Measurements from ENCODE around the gene ANKS1B. TPM values are rescaled to one million over a fixed set of nuclear protein-coding genes. Genes with fewer than 3 reads are reported as not detected.

Gene ANKS1B
- total and polyA plus RNA-seq, 4 experiments from 2014 or later: 0.28 to 0.55 TPM; not detected in 2

DNA sequence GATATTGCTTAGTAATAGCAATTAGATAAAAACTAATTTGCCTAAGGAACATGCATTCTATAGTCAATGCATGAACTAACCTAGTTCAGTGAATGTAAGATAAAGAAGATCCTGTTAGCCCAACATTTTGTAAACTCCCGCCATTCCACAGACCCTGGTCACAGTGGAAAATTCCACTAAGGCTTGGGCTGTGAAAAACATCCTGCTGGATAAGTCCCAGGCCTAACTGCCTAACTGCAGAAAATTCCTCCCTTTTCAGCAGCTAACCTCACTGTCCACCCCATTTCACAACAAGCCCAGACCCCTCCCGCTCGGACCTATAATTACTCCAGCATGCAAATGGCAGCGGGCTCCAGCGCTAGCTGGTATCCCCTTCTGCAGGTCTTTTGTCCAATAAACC is 435.1 kb downstream of the ANKS1B start:
- no peaks in the 10 kb centered on the region for H3K36me3 ChIP-seq (ENCODE audit: insufficient read depth, low read length)
- no peaks in the 10 kb centered on the region for H3K27me3 Mint-ChIP-seq
- no peaks in the 10 kb centered on the region for H3K27me3 ChIP-seq (ENCODE audit: insufficient read depth, low read length)
- no peak overlapping the region for H3K4me3 ChIP-seq (ENCODE audit: low read length in 2 of 2)
- no peaks in the 10 kb centered on the region for H3K4me1 ChIP-seq (ENCODE audit: insufficient read depth, low read length)
- POLR2A ChIA-PET (ENCODE audit: partially characterized antibody): no interaction called here
- H3K9me3 Mint-ChIP-seq: peaks cover 0 to 10% (median 2%) of the 10 kb centered on the region in 8 donors
- peaks cover 0 to 3% of the 10 kb centered on the region in 2 donors for H3K9me3 ChIP-seq (ENCODE audit: control insufficient read depth in 1 of 2, low read length in 2 of 2)
- H3K27ac ChIP-seq (ENCODE audit: low read depth, low read length): no peak overlapping the region
- intact Hi-C loops (cut with micrococcal nuclease): no loop called here
- no peak overlapping the region for H3K27ac Mint-ChIP-seq
- no peak overlapping the region for H3K4me3 Mint-ChIP-seq
- H3K4me1 Mint-ChIP-seq: no peaks in the 10 kb centered on the region
- H3K36me3 Mint-ChIP-seq: no peaks in the 10 kb centered on the region
- no peak for DNase-seq
- CTCF ChIA-PET (ENCODE audit: partially characterized antibody): no interaction called here

- CTCF ChIA-PET (ENCODE audit: partially characterized antibody): no interaction called here
- Mint-ChIP-seq H3K27me3 (no peaks in the 10 kb centered on the region), H3K9me3 (peaks cover 0 to 10% (median 2%) of the 10 kb centered on the region in 8 donors), H3K4me1 (no peaks in the 10 kb centered on the region), H3K36me3 (no peaks in the 10 kb centered on the region), H3K27ac (no peak overlapping the region), H3K4me3 (no peak overlapping the region)
- H3K9me3 ChIP-seq (ENCODE audit: control insufficient read depth in 1 of 2, low read length in 2 of 2): peaks cover 0 to 3% of the 10 kb centered on the region in 2 donors
- H3K36me3 ChIP-seq (ENCODE audit: insufficient read depth, low read length): no peaks in the 10 kb centered on the region
- H3K4me1 ChIP-seq (ENCODE audit: insufficient read depth, low read length): no peaks in the 10 kb centered on the region
- no peaks in the 10 kb centered on the region for H3K27me3 ChIP-seq (ENCODE audit: insufficient read depth, low read length)
- intact Hi-C loops (cut with micrococcal nuclease): no loop called here
- H3K4me3 ChIP-seq (ENCODE audit: low read length in 2 of 2): no peak overlapping the region
- DNase-seq: no peak
- POLR2A ChIA-PET (ENCODE audit: partially characterized antibody): no interaction called here
- no peak overlapping the region for H3K27ac ChIP-seq (ENCODE audit: low read depth, low read length)
Measured at GRCh38 chr12:99549196-99549595, 435.5 kb downstream of the ANKS1B start.

DNA sequence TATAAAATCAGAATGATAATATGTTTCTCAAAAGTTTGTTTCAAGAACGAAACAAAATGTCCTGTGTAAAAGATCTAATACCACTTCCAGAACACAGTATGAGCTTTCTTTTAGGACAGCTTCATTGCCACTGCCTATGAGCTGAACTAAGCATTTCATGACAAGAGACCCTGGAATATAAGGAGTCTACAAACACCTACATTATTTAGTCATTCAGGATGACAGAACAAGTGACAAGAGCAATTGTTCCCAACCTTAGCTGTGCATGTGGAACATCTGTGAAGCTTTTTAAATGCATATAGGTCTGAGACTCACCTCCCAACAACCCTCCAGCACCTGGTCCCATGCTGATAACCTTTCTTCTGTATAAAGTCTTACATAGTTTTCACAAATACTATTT is 440.3 kb downstream of the ANKS1B start:
- H3K4me3 Mint-ChIP-seq: no peak overlapping the region
- Histone ChIP-seq H3K27ac (ENCODE audit: low read depth, low read length) (no peak overlapping the region), H3K9me3 (ENCODE audit: control insufficient read depth in 1 of 2, low read length in 2 of 2) (no peaks in the 10 kb centered on the region), H3K4me3 (ENCODE audit: low read length in 2 of 2) (no peak overlapping the region), H3K36me3 (ENCODE audit: insufficient read depth, low read length) (no peaks in the 10 kb centered on the region), H3K27me3 (ENCODE audit: insufficient read depth, low read length) (no peaks in the 10 kb centered on the region), H3K4me1 (ENCODE audit: insufficient read depth, low read length) (no peaks in the 10 kb centered on the region)
- H3K27me3 Mint-ChIP-seq: no peaks in the 10 kb centered on the region
- no peaks in the 10 kb centered on the region for H3K36me3 Mint-ChIP-seq
- POLR2A ChIA-PET (ENCODE audit: partially characterized antibody): no interaction called here
- DNase-seq: no peak
- H3K27ac Mint-ChIP-seq: no peak overlapping the region
- no peaks in the 10 kb centered on the region for H3K4me1 Mint-ChIP-seq
- peaks cover 0 to 19% (median 2%) of the 10 kb centered on the region in 8 donors for H3K9me3 Mint-ChIP-seq
- CTCF ChIA-PET (ENCODE audit: partially characterized antibody): interaction anchor here (1.2 kb wide), 1 partner anchor 11 kb away, joined by 4 read pairs; no protein-coding TSS in a partner anchor
- intact Hi-C loops (cut with micrococcal nuclease): no loop called here

- Histone ChIP-seq H3K36me3 (ENCODE audit: insufficient read depth, low read length) (no peaks in the 10 kb centered on the region), H3K27me3 (ENCODE audit: insufficient read depth, low read length) (no peaks in the 10 kb centered on the region), H3K9me3 (ENCODE audit: control insufficient read depth in 1 of 2, low read length in 2 of 2) (peaks cover 0 to 3% of the 10 kb centered on the region in 2 donors), H3K4me3 (ENCODE audit: low read length in 2 of 2) (no peak overlapping the region), H3K4me1 (ENCODE audit: insufficient read depth, low read length) (no peaks in the 10 kb centered on the region), H3K27ac (ENCODE audit: low read depth, low read length) (no peak overlapping the region)
- Mint-ChIP-seq H3K9me3 (peaks cover 0 to 5% (median 1%) of the 10 kb centered on the region in 8 donors), H3K36me3 (no peaks in the 10 kb centered on the region), H3K27ac (no peak overlapping the region), H3K27me3 (no peaks in the 10 kb centered on the region), H3K4me1 (no peaks in the 10 kb centered on the region), H3K4me3 (no peak overlapping the region)
- intact Hi-C loops (cut with micrococcal nuclease): no loop called here
- no peak for DNase-seq
- ChIA-PET POLR2A (ENCODE audit: partially characterized antibody) (no interaction called here), CTCF (ENCODE audit: partially characterized antibody) (no interaction called here)
Measured at GRCh38 chr12:99529966-99530365, 454.8 kb downstream of the ANKS1B start.

DNA sequence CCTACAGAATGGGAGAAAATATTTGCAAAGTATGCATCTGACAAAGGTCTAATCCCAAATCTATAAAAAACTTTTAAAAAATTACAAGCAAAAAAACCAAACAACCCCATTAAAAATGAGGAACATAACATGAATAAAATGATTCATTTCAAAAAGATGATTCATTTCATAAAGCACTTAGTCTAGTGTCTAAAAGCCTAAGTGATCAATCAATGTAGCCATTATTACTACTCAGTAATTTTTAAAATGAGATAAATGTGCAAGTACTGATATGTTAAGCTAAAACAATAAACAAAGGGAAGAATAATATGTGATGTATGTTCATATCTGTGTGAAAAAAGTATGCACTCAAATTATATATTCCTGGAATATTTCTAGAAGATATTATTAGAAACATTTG is 456.3 kb downstream of the ANKS1B start:
- H3K4me1 Mint-ChIP-seq: no peaks in the 10 kb centered on the region

DNA sequence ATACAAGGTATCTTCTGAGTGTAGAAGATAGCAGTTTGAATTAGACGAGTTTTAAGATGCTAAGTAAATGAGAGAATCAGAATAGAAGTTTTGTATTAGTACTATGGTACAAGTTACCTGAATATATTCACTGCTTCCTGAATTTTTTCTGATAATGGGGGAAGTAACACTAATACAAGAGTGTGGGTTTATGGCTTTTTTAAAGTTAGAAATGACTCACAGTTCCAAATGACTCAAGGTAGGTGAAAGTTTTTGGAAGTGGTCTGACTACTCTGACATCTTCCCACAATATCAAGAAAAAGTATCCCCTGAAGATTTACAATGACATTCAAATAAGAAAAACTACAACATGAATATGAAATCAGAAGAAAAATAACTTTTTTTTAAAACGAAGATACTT is 460.9 kb downstream of the ANKS1B start:
- no peak overlapping the region for H3K4me3 ChIP-seq (ENCODE audit: low read length in 2 of 2)
- POLR2A ChIA-PET (ENCODE audit: partially characterized antibody): no interaction called here
- CTCF ChIA-PET (ENCODE audit: partially characterized antibody): no interaction called here
- no peaks in the 10 kb centered on the region for H3K36me3 ChIP-seq (ENCODE audit: insufficient read depth, low read length)
- H3K27me3 ChIP-seq (ENCODE audit: insufficient read depth, low read length): no peaks in the 10 kb centered on the region
- no peaks in the 10 kb centered on the region for H3K36me3 Mint-ChIP-seq
- peaks cover 2 to 16% (median 8%) of the 10 kb centered on the region in 8 donors for H3K9me3 Mint-ChIP-seq
- no peak overlapping the region for H3K4me3 Mint-ChIP-seq
- intact Hi-C loops (cut with micrococcal nuclease): no loop called here
- H3K9me3 ChIP-seq (ENCODE audit: control insufficient read depth in 1 of 2, low read length in 2 of 2): no peaks in the 10 kb centered on the region
- H3K27ac Mint-ChIP-seq: no peak overlapping the region
- DNase-seq: no peak
- H3K4me1 ChIP-seq (ENCODE audit: insufficient read depth, low read length): no peaks in the 10 kb centered on the region
- no peak overlapping the region for H3K27ac ChIP-seq (ENCODE audit: low read depth, low read length)
- H3K27me3 Mint-ChIP-seq: no peaks in the 10 kb centered on the region
- H3K4me1 Mint-ChIP-seq: no peaks in the 10 kb centered on the region

More for the DNA sequence above, 456.3 kb downstream of the ANKS1B start:
- no peak overlapping the region for H3K27ac Mint-ChIP-seq
- Histone ChIP-seq H3K9me3 (ENCODE audit: control insufficient read depth in 1 of 2, low read length in 2 of 2) (peaks cover 0 to 3% of the 10 kb centered on the region in 2 donors), H3K27ac (ENCODE audit: low read depth, low read length) (no peak overlapping the region), H3K4me1 (ENCODE audit: insufficient read depth, low read length) (no peaks in the 10 kb centered on the region), H3K4me3 (ENCODE audit: low read length in 2 of 2) (no peak overlapping the region), H3K36me3 (ENCODE audit: insufficient read depth, low read length) (no peaks in the 10 kb centered on the region), H3K27me3 (ENCODE audit: insufficient read depth, low read length) (no peaks in the 10 kb centered on the region)
- ChIA-PET POLR2A (ENCODE audit: partially characterized antibody) (no interaction called here), CTCF (ENCODE audit: partially characterized antibody) (no interaction called here)
- H3K27me3 Mint-ChIP-seq: no peaks in the 10 kb centered on the region
- intact Hi-C loops (cut with micrococcal nuclease): no loop called here
- peaks cover 0 to 9% (median 4%) of the 10 kb centered on the region in 8 donors for H3K9me3 Mint-ChIP-seq
- H3K36me3 Mint-ChIP-seq: no peaks in the 10 kb centered on the region
- no peak overlapping the region for H3K4me3 Mint-ChIP-seq
- no peak for DNase-seq

DNA sequence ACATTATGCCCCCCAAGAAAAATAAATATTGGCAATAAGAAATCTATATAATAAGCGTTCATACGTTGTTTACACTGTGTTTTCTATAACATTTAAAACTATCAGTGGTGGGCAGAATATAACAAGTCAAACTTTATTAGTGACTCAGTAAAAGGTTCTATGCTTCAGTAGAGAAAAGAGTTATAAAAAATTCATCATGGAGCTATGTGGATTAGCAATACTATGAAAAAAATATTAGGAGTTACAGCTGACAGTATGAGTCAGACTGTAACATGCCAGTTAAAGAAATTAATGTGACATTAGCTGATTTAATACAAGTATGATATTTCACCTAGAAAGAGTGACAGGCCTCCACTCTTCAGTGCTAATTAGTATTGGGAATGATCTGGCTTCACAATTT is 462.3 kb downstream of the ANKS1B start:
- H3K9me3 ChIP-seq (ENCODE audit: control insufficient read depth in 1 of 2, low read length in 2 of 2): no peaks in the 10 kb centered on the region
- intact Hi-C loops (cut with micrococcal nuclease): no loop called here
- POLR2A ChIA-PET (ENCODE audit: partially characterized antibody): no interaction called here

GRCh38 chr12:99521664-99522063 is 463.1 kb downstream of the ANKS1B start:
- no peaks in the 10 kb centered on the region for H3K9me3 ChIP-seq (ENCODE audit: control insufficient read depth in 1 of 2, low read length in 2 of 2)
- intact Hi-C loops (cut with micrococcal nuclease): no loop called here
- Mint-ChIP-seq H3K4me3 (no peak overlapping the region), H3K27ac (peak overlapping the region in 1 of 7 donors; percentile 60), H3K4me1 (no peaks in the 10 kb centered on the region), H3K27me3 (no peaks in the 10 kb centered on the region), H3K9me3 (peaks cover 2 to 22% (median 9%) of the 10 kb centered on the region in 8 donors), H3K36me3 (no peaks in the 10 kb centered on the region)
- no peaks in the 10 kb centered on the region for H3K36me3 ChIP-seq (ENCODE audit: insufficient read depth, low read length)
- H3K4me3 ChIP-seq (ENCODE audit: low read length in 2 of 2): no peak overlapping the region
- CTCF ChIA-PET (ENCODE audit: partially characterized antibody): no interaction called here
- no peaks in the 10 kb centered on the region for H3K4me1 ChIP-seq (ENCODE audit: insufficient read depth, low read length)
- no peak overlapping the region for H3K27ac ChIP-seq (ENCODE audit: low read depth, low read length)
- POLR2A ChIA-PET (ENCODE audit: partially characterized antibody): no interaction called here
- DNase-seq: no peak
- H3K27me3 ChIP-seq (ENCODE audit: insufficient read depth, low read length): no peaks in the 10 kb centered on the region

More for the DNA sequence above, 462.3 kb downstream of the ANKS1B start:
- CTCF ChIA-PET (ENCODE audit: partially characterized antibody): no interaction called here
- Histone ChIP-seq H3K27me3 (ENCODE audit: insufficient read depth, low read length) (no peaks in the 10 kb centered on the region), H3K36me3 (ENCODE audit: insufficient read depth, low read length) (no peaks in the 10 kb centered on the region), H3K4me3 (ENCODE audit: low read length in 2 of 2) (no peak overlapping the region), H3K4me1 (ENCODE audit: insufficient read depth, low read length) (no peaks in the 10 kb centered on the region), H3K27ac (ENCODE audit: low read depth, low read length) (no peak overlapping the region)
- no peak overlapping the region for H3K4me3 Mint-ChIP-seq
- no peak for DNase-seq
- H3K27me3 Mint-ChIP-seq: no peaks in the 10 kb centered on the region
- H3K36me3 Mint-ChIP-seq: no peaks in the 10 kb centered on the region
- no peaks in the 10 kb centered on the region for H3K4me1 Mint-ChIP-seq
- H3K9me3 Mint-ChIP-seq: peaks cover 2 to 16% (median 9%) of the 10 kb centered on the region in 8 donors
- H3K27ac Mint-ChIP-seq: no peak overlapping the region

Data from CD4-positive, alpha-beta memory T cell (primary cell).